Measurements from ENCODE around the gene FAM124B. TPM values are rescaled to one million over a fixed set of nuclear protein-coding genes. Genes with fewer than 3 reads are reported as not detected.
"Not testable (repeated sequence)": the region's sequence is repeated elsewhere in the genome, so short reads cannot be mapped to it uniquely, and the experiment has no call there.

Gene FAM124B
- polyA plus RNA-seq, 2 donors, result 0.33 TPM

DNA sequence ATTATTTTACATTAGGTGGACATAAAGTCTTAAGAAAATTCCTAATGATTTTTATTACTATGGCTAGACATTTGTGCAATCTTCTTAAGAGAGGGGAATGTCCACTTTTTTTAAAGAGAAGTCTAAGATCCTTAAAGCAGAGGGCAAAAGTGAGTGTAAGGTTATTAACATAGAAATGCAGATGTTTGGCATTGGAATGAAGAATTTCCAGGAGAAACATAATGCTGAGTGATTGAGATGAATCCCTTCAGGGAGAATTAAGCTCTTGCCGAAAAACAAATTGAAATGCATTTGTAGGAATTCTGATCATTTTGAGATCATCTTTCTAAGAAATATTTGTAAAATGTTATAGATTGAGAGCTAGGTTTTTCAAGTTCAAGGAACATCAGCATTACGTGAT lies 15.0 kb downstream of the FAM124B start:
- no peaks in the 10 kb centered on the region for H3K27me3 ChIP-seq (ENCODE audit: control insufficient read depth in 1 of 2, insufficient read depth in 2 of 2, low read length in 2 of 2)
- no peak overlapping the region for H3K4me3 ChIP-seq (ENCODE audit: low read depth in 1 of 2, low read length in 2 of 2)
- H3K9me3 ChIP-seq (ENCODE audit: control insufficient read depth in 2 of 2, insufficient read depth in 1 of 2, low read depth in 1 of 2, low read length in 1 of 2), result no peaks in the 10 kb centered on the region
- 86 to 89% methylated on average over 2 of the region's 2 CpGs for WGBS, 2 donors
- H3K36me3 ChIP-seq (ENCODE audit: control insufficient read depth in 2 of 2, insufficient read depth in 2 of 2, low read length in 1 of 2), result no peaks in the 10 kb centered on the region
- H3K4me1 ChIP-seq (ENCODE audit: control insufficient read depth in 2 of 2, insufficient read depth in 2 of 2, low read length in 1 of 2), result no peaks in the 10 kb centered on the region
- no peak overlapping the region for H3K27ac ChIP-seq (ENCODE audit: low read depth in 2 of 2, low read length in 1 of 2)

DNA sequence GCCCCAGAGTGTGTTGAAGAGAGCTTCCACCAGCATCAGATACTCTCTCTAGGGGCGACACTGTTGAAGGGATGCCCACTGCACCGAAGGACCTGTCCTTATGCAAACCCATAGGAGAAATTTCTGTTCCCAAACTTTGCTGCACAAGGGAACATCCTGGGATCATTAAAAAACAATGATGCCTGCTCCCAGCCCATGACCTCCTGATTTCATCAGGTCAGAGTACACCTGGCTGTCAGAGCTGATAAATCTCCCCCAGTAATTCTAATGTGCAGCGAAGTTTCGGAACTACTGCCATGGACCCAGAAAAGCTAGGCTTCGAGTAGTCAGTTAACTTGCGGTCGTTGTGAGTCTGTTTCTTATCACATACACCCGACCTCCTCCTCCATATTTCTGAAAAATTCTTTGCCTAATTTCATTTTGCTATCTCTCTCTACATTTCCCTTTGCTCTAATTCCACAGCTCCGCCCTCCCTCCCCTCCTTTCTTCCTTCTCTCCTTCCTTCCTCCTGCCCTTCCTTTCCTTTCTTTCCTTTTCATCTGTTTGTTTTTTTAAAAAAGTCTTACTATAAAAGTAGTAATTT lies 18.8 kb downstream of the FAM124B start:
- Histone ChIP-seq H3K9me3 (ENCODE audit: control insufficient read depth in 2 of 2, insufficient read depth in 1 of 2, low read depth in 1 of 2, low read length in 1 of 2) (no peaks in the 10 kb centered on the region), H3K27me3 (ENCODE audit: control insufficient read depth in 1 of 2, insufficient read depth in 2 of 2, low read length in 2 of 2) (no peaks in the 10 kb centered on the region), H3K27ac (ENCODE audit: low read depth in 2 of 2, low read length in 1 of 2) (no peak overlapping the region), H3K36me3 (ENCODE audit: control insufficient read depth in 2 of 2, insufficient read depth in 2 of 2, low read length in 1 of 2) (no peaks in the 10 kb centered on the region), H3K4me1 (ENCODE audit: control insufficient read depth in 2 of 2, insufficient read depth in 2 of 2, low read length in 1 of 2) (no peaks in the 10 kb centered on the region), H3K4me3 (ENCODE audit: low read depth in 1 of 2, low read length in 2 of 2) (no peak overlapping the region)
- 93 to 94% methylated on average over 9 of the region's 9 CpGs for WGBS, 2 donors

DNA sequence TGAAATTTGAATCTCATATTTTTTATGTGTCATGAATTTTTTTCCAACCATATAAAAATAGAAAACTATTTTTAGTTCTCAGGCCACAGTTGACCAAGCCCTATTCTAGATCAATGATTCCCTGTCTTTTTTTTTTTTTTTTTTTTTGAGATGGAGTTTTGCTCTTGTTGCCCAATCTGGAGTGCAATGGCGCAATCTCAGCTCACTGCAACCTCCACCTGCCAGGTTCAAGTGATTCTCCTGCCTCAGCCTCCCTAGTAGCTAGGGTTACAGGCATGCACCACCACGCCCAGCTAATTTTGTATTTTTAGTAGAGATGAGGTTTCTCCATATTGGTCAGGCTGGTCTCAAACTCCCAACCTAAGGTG lies 19.6 kb downstream of the FAM124B start:
- H3K4me3 ChIP-seq (ENCODE audit: low read depth in 1 of 2, low read length in 2 of 2); H3K4me1 ChIP-seq (ENCODE audit: control insufficient read depth in 2 of 2, insufficient read depth in 2 of 2, low read length in 1 of 2); H3K27me3 ChIP-seq (ENCODE audit: control insufficient read depth in 1 of 2, insufficient read depth in 2 of 2, low read length in 2 of 2); H3K36me3 ChIP-seq (ENCODE audit: control insufficient read depth in 2 of 2, insufficient read depth in 2 of 2, low read length in 1 of 2); H3K9me3 ChIP-seq (ENCODE audit: control insufficient read depth in 2 of 2, insufficient read depth in 1 of 2, low read depth in 1 of 2, low read length in 1 of 2); H3K27ac ChIP-seq (ENCODE audit: low read depth in 2 of 2, low read length in 1 of 2): not testable (repeated sequence)
- WGBS, 2 donors, result 89 to 91% methylated on average over 2 of the region's 2 CpGs

DNA sequence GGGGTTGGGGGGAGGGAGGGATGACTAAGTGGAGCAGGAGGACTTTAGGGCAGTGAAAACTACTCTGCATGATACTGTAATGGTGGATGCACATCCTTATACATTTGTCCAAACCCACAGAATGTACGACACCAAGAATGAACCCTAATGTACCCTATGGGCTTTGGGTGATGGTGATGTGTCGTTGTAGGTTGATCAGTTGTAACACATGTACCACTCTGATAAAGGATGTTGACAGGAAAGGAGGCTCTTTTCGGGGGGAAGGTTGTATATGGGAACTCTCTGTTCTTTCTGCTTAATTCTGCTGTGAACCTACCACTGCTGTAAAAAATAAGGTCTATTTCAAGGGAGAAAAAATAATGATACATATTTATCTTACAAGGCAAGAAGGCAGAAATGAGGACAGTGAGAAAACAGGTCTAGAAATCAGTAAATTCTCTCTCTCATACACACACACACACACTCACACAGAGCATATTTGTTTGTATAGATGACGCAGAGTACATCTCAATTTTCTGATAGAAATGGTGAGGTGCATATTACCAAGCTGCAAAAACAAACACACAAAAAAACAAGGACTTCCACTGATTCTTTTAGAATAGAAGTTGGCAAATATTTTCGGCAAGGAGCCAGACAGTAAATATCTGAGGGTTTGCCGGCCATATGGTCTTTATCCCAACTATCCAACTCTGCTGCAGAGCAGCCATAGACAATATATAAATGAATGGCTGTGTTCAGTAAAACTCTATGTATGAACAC lies 20.2 kb downstream of the FAM124B start:
- no peak overlapping the region for H3K27ac ChIP-seq (ENCODE audit: low read depth in 2 of 2, low read length in 1 of 2)
- no peaks in the 10 kb centered on the region for H3K27me3 ChIP-seq (ENCODE audit: control insufficient read depth in 1 of 2, insufficient read depth in 2 of 2, low read length in 2 of 2)
- H3K9me3 ChIP-seq (ENCODE audit: control insufficient read depth in 2 of 2, insufficient read depth in 1 of 2, low read depth in 1 of 2, low read length in 1 of 2), result no peaks in the 10 kb centered on the region
- WGBS, 2 donors, result 70 to 73% methylated on average over 6 of the region's 6 CpGs
- H3K4me3 ChIP-seq (ENCODE audit: low read depth in 1 of 2, low read length in 2 of 2), result no peak overlapping the region
- H3K4me1 ChIP-seq (ENCODE audit: control insufficient read depth in 2 of 2, insufficient read depth in 2 of 2, low read length in 1 of 2), result no peaks in the 10 kb centered on the region
- no peaks in the 10 kb centered on the region for H3K36me3 ChIP-seq (ENCODE audit: control insufficient read depth in 2 of 2, insufficient read depth in 2 of 2, low read length in 1 of 2)

DNA sequence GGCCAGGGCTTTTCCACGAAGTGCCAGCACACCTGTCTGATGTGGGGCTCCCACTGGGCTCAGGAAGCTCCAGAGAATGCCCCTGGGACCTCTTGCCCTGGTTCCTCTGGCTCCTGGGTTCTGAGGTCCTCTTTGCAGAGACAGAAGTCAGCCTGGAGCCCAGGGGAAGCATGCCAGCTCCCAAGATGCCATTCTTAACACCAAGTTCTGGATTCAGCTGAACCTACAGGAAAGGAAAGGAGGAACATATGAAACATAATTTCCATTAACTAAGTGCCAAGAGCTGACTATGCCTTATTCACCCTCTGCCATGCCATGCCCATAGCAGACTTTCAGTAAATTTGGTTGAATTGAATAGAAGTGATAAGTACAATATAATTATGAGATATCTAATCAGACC lies 21.9 kb downstream of the FAM124B start:
- no peaks in the 10 kb centered on the region for H3K27me3 ChIP-seq (ENCODE audit: control insufficient read depth in 1 of 2, insufficient read depth in 2 of 2, low read length in 2 of 2)
- no peak overlapping the region for H3K4me3 ChIP-seq (ENCODE audit: low read depth in 1 of 2, low read length in 2 of 2)
- no peak overlapping the region for H3K27ac ChIP-seq (ENCODE audit: low read depth in 2 of 2, low read length in 1 of 2)
- H3K36me3 ChIP-seq (ENCODE audit: control insufficient read depth in 2 of 2, insufficient read depth in 2 of 2, low read length in 1 of 2), result no peaks in the 10 kb centered on the region
- no peaks in the 10 kb centered on the region for H3K4me1 ChIP-seq (ENCODE audit: control insufficient read depth in 2 of 2, insufficient read depth in 2 of 2, low read length in 1 of 2)
- H3K9me3 ChIP-seq (ENCODE audit: control insufficient read depth in 2 of 2, insufficient read depth in 1 of 2, low read depth in 1 of 2, low read length in 1 of 2), result no peaks in the 10 kb centered on the region
- 72 to 82% methylated on average over 1 of the region's 1 CpG for WGBS, 2 donors

DNA sequence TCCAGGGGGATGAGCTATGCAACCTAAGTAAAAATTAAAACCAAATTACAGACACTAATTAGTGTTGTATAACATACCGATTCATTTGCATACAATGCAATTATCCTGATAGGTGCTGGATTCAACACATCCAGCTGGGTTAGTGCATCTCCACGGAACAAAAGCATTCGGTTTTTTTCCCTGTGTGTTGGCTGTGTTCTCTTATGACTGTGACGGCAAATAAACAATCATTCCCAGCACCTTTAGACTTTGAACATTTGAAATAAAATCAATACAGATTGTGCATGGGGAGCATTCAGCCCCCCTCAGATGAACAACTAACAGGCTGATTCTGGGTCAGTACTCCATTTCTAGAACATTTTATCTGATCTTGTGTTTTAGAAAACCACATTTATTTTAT lies 22.7 kb downstream of the FAM124B start:
- WGBS, 2 donors, result 66 to 87% methylated on average over 4 of the region's 4 CpGs
- H3K27ac ChIP-seq (ENCODE audit: low read depth in 2 of 2, low read length in 1 of 2), result no peak overlapping the region
- H3K36me3 ChIP-seq (ENCODE audit: control insufficient read depth in 2 of 2, insufficient read depth in 2 of 2, low read length in 1 of 2), result no peaks in the 10 kb centered on the region
- H3K27me3 ChIP-seq (ENCODE audit: control insufficient read depth in 1 of 2, insufficient read depth in 2 of 2, low read length in 2 of 2), result no peaks in the 10 kb centered on the region
- no peaks in the 10 kb centered on the region for H3K9me3 ChIP-seq (ENCODE audit: control insufficient read depth in 2 of 2, insufficient read depth in 1 of 2, low read depth in 1 of 2, low read length in 1 of 2)
- no peaks in the 10 kb centered on the region for H3K4me1 ChIP-seq (ENCODE audit: control insufficient read depth in 2 of 2, insufficient read depth in 2 of 2, low read length in 1 of 2)
- H3K4me3 ChIP-seq (ENCODE audit: low read depth in 1 of 2, low read length in 2 of 2), result no peak overlapping the region

DNA sequence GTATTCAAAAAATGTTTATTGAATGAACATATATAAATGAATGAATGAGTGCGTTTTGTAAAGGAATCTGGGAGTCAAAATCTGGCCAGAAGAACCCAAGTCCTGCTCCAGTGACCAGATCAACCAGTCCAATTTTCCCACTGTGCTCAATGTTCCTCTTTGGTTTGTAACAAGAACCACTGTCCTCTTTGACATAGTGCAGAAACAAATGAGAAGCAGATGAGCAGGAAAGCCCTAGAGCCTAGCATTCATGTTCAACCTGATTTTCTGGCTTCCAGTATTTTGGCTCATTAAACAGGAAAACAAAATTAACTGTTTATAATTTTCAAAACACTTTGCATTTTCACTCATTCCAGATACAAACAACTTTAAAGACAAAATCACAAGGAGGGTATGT lies 23.2 kb downstream of the FAM124B start:
- H3K9me3 ChIP-seq (ENCODE audit: control insufficient read depth in 2 of 2, insufficient read depth in 1 of 2, low read depth in 1 of 2, low read length in 1 of 2), result no peaks in the 10 kb centered on the region
- H3K27ac ChIP-seq (ENCODE audit: low read depth in 2 of 2, low read length in 1 of 2), result no peak overlapping the region
- no peaks in the 10 kb centered on the region for H3K27me3 ChIP-seq (ENCODE audit: control insufficient read depth in 1 of 2, insufficient read depth in 2 of 2, low read length in 2 of 2)
- no peak overlapping the region for H3K4me3 ChIP-seq (ENCODE audit: low read depth in 1 of 2, low read length in 2 of 2)
- no peaks in the 10 kb centered on the region for H3K36me3 ChIP-seq (ENCODE audit: control insufficient read depth in 2 of 2, insufficient read depth in 2 of 2, low read length in 1 of 2)
- no peaks in the 10 kb centered on the region for H3K4me1 ChIP-seq (ENCODE audit: control insufficient read depth in 2 of 2, insufficient read depth in 2 of 2, low read length in 1 of 2)
- 84 to 85% methylated on average over 1 of the region's 1 CpG for WGBS, 2 donors

DNA sequence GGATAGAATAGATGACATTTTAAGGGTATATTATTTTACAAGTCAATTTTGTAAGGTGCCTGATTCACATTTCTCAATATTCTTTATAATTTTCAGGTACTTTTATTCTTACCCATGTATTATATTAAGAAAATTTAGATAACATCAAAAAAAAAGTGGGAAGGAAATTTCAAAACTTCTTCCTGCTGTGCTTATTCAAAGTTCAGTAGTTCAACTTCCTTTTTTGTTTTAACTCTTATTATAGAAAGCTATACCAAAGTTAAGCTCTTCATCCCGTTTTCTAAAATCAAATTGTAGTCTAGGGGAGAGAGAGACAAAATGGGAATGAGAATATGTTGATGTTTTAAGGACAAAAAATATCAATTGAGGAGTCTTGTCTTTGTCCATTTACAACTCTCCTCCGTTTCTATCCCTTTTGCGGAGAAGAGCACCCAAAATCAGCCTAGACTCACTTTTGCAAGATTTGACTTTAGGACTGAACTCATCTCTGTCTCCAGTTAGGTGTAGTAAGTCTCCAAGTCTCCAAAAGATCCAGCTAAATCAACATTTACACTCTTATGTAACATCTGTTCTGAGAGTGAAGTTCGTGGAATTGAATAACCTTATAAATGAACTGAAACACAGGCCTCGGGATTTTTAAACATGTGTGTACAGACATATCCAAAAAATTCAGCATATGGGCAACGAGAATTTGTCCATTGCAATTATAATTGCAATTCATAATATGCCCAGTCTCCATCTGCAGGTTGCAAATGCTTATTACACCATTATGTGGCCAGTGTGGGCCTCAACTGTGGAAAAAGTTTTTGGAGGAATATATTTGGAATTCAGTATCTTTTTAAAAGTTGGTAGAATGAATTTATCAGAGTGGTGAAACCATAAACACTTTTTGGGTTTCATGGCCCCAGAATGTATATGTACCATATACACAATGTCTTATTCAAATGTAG lies 23.9 kb downstream of the FAM124B start:
- Histone ChIP-seq H3K27ac (ENCODE audit: low read depth in 2 of 2, low read length in 1 of 2) (no peak overlapping the region), H3K9me3 (ENCODE audit: control insufficient read depth in 2 of 2, insufficient read depth in 1 of 2, low read depth in 1 of 2, low read length in 1 of 2) (no peaks in the 10 kb centered on the region), H3K27me3 (ENCODE audit: control insufficient read depth in 1 of 2, insufficient read depth in 2 of 2, low read length in 2 of 2) (no peaks in the 10 kb centered on the region), H3K4me3 (ENCODE audit: low read depth in 1 of 2, low read length in 2 of 2) (peak overlapping the region in 1 of 2 donors; percentile 7), H3K36me3 (ENCODE audit: control insufficient read depth in 2 of 2, insufficient read depth in 2 of 2, low read length in 1 of 2) (no peaks in the 10 kb centered on the region), H3K4me1 (ENCODE audit: control insufficient read depth in 2 of 2, insufficient read depth in 2 of 2, low read length in 1 of 2) (no peaks in the 10 kb centered on the region)
- 73 to 75% methylated on average over 6 of the region's 6 CpGs for WGBS, 2 donors

DNA sequence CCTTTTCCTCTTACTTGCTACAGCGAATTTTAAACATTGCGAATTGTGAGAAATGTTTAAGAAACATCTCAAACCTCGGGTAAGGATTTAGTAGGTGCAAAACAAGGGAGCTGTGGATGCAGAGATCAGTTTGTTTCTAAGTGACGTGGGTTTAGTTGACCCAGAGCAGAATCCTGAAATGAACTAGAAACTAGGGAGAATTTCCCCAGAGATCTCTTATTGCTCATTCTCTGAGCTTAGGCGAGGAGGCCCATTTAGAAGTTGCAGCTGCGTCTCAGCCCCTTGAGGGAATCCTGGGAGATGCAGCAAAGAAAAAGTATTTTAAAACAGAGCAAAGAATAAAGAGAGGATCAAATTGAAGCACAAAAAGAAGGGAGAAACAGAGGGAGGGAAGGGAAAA lies 29.3 kb downstream of the FAM124B start:
- no peak overlapping the region for H3K27ac ChIP-seq (ENCODE audit: low read depth in 2 of 2, low read length in 1 of 2)
- H3K9me3 ChIP-seq (ENCODE audit: control insufficient read depth in 2 of 2, insufficient read depth in 1 of 2, low read depth in 1 of 2, low read length in 1 of 2), result no peaks in the 10 kb centered on the region
- H3K4me1 ChIP-seq (ENCODE audit: control insufficient read depth in 2 of 2, insufficient read depth in 2 of 2, low read length in 1 of 2), result no peaks in the 10 kb centered on the region
- WGBS, 2 donors, result 86 to 88% methylated on average over 6 of the region's 6 CpGs
- no peaks in the 10 kb centered on the region for H3K27me3 ChIP-seq (ENCODE audit: control insufficient read depth in 1 of 2, insufficient read depth in 2 of 2, low read length in 2 of 2)
- H3K4me3 ChIP-seq (ENCODE audit: low read depth in 1 of 2, low read length in 2 of 2), result no peak overlapping the region
- H3K36me3 ChIP-seq (ENCODE audit: control insufficient read depth in 2 of 2, insufficient read depth in 2 of 2, low read length in 1 of 2), result no peaks in the 10 kb centered on the region

Data from esophagus (tissue), 2 donors.